Fibroblast of the conjunctiva (primary cell): ENCODE measurements around the gene TRMT44.

ENCODE experiments used
- DNase-seq: peaks from one replicate; pipeline ENCODE4 v3.0.0-alpha.2; 2010; ENCODE audit warnings: low read depth

Gene TRMT44

DNA sequence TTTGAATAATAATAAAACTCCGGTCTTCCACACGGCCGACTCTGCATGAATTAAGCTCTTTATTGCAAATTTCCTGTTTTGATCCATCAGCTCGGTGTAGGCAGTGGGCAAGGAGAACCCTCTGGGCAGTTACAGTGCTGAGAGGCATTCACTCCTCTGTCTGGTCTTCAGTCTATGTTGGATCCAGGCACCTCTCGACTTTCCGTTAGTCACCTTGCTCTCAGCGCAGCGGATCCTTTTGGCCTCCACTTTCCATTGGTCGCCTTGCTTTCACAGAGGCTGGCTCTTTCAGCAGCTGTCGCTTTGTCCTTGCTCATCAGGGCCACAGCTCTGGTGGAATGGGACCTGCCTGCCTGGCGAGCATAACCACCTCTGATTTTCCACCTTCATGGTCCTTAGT lies 52.9 kb downstream of the TRMT44 start:
- DNase-seq = no peak

DNA sequence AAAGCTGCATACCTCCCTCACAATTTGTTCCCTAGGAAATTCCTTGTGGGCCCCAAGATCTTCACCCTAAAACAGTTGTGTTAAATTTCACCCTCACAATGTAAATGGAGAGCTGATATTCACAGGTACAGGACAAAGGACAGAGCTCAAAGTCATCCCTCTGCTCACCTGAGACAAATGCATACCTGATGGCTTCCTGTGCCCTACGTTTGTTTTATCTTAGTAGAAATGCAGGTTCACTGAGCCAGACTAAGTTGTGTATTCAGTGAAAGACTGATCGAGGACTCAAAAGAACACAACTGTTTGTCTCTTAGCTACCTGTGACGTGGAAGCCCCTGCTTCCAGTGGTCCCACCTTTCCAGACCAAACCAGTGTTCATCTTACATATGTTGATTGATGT lies 53.6 kb downstream of the TRMT44 start:
- no peak for DNase-seq

DNA sequence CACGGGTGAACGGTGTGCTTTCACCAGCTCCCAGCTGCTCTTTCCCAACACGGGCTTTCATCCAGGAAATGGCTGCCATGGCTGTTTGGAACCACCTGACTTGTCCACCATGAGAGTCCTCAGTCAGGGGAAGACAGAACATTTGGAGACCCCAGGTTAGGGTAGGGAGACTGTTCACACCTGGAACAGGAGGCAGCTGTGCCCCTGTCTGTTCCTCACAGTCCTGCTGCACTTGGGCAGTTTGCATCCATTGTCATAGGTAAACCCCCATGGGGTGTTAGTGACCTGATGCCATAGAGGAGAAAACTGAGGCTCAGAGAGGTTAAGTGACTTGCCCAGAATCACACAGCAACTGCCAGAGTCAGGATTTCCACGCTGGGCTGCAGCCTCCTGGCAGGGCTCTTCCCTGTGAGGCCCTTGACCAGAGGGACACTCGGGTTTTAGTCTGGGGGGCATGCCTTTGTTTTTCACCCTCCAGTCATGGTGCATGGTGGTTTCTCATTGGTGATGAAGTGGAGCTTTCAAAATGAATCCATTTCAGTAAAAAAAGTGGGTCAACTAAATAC lies 54.5 kb downstream of the TRMT44 start:
- DNase-seq = no peak

DNA sequence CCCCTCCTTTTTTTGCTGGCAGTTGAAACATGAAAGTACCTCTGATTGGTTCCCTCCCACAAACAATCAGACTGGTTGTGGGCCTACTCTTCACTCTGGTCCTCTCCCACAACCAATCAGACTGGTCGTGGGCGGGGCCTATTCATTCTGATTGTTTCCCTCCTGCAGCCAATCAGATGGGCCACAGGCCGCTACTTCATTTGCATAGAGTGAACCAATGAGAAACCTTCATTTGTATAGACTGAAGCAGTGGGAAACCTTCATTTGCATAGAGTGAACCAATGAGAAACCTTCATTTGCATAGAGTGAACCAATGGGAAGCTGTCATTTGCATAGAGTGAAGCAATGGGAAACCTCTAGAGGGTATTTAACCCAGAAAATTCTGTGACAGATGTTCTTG lies 55.2 kb downstream of the TRMT44 start:
- DNase-seq = no peak

DNA sequence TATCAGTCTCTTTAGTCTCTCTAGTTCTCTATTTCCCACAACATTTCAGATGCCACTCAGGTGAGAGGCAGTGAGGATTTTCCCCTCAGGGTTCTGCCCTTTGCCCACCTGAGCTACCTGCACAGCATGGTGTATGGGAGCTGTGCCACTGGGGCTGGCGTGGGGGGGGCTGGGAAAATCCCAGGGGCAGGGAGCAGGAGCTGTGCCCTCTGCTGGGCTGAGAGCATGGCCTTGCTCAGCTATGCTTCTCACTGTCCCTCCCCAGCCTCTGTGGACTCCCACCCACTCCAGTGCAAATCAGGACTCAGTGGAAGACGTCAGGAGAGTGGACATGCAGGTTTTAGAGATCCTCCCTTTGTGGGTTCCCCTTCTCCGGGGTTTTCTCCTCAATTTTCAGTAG lies 57.2 kb downstream of the TRMT44 start:
- DNase-seq = no peak

DNA sequence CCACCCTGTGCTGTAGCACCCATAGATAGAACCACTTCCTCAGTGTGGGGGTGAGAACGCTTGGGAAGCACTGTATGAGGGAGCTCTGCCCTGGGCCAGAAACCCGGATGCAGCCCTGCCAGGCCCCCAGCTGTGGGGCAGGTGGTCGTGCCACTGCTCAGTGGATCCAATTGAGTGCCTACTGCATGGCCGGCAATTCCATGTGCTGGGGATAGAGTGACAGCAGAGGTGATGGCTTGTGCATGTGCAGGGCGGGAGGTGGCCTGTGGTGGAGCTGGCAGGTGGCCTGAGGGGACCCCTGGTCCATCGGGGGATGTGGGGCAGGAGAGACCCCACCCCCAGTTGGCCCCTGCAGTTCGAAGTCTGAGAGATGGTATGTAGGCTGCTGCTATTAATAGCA lies 60.4 kb downstream of the TRMT44 start:
- DNase-seq = no peak

DNA sequence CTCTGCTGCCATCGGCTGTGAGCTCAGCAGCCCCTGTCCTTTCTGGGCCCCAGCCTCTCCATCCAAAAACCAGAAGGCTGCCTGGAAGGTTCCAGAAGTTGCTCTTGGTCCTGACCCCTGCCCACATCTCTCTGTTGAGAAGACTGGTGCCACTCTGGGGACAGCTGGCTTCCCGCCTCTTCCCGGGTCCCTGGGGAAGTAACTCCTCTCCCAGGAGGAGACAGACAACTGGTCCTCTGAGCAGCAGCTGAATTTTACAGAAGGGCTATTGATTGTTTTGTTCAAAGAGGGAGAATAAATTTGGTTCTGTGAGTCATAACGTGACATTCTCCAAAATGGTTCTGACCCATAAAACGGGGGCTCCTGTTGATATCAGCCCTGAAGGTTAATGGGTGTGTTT lies 61.2 kb downstream of the TRMT44 start:
- DNase-seq = no peak

DNA sequence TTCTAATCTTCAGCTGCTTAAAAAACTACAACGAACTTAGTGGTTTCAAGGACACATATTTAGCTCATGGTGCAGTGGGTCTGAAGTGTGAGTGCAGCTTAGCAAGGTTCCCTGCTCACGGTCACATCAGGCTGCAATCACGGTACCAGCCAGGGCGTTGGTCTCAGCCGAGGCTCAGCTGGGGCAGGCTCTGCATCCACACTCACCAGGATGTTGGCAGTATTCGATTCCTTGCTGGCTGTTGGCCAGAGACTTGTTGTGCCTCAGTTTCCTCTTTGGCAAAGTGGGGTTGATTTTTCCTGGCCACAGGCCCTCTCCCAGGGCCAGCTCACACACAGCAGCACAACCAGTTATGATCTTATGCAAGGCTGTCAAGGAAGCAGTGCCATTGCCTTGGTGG lies 61.8 kb downstream of the TRMT44 start:
- no peak for DNase-seq

DNA sequence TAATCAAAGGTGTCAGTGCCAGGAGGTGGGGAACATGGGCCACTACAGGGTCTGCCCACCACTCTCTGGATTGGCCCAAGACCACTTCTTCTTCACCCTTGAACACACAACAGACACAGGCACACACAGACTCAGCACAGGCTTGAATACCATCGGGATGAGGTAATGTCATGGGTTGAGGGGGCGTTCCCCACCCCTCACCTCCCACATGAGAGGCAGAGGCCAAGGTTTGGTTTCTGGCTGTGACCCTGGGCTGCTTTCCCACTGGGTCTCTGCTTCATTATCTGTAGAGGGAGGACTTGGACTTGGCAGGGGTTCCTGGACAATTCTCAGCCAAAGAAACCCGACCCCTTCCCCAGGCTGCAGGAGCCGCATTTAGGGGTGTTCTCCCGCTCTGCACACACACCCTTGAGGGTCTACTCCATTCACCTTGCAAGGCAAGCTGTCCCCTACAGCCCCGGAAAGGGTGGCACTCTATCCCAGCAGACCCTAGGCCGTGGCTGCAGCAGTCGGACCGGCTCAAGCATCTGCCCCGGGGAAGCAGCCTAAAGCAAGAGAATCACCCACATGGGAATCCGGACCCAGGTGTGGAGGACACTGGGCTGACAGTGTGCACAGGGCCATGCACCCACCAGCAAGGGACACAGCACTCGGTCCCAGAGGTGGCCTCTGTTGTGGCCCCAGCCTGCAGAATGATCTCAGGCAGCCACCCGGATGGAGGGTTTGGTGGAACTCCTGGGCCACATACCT lies 62.4 kb downstream of the TRMT44 start:
- DNase-seq = no peak

DNA sequence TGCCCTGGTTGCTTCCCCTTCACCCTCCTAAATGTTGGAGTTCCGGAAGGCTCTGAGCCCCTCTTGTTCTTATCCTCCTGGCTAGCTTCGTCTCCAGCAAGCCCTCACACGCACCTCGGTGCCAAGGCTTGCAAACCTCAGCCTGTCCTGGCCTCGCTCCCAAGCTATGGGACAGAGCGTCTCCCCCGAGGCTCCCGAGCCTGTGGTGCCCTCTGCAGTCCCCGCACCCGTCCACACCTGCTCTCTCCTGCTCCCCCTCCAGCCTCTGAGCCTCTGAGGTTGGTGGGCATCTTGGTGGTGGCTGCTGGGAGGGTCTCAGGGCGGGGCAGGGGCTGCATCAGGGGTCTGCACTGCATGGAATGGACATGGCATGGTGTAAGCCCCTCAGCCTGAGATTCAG lies 63.2 kb downstream of the TRMT44 start:
- no peak for DNase-seq

DNA sequence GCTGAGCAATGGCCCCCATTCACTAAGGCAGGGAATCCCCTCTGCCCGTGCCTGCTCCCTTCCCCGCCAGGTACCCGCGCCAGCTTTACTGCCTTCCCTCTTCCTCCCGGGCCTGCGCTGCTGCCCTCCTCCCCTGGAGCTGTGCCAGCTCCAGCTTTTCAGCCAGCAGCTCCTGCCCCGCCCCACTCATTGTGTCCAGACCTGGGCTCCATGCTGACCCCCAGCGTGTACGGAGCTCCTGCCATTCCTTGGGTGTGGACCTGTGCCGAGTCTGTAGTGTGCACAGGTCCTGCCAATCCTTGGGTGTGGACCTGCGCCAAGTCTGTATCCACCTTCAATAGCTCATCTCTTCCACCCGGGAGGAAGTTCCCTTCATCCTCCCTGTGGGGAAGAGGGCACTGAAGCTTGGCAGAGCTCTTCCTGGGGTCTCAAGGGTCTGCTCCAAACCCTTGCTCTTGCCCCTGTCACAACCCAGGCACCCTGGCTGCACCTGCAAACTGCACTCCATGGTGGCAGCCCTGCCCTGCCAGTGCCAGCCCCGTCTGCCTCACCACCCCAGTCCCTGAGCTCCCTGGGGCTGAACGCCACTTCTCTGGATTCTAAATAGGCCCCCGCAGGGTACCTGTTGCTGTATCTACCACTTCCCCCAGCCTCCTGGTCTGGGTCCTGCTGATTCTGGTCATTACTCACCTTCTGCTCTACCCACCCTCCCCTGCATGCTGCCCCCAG lies 63.9 kb downstream of the TRMT44 start:
- DNase-seq = no peak

DNA sequence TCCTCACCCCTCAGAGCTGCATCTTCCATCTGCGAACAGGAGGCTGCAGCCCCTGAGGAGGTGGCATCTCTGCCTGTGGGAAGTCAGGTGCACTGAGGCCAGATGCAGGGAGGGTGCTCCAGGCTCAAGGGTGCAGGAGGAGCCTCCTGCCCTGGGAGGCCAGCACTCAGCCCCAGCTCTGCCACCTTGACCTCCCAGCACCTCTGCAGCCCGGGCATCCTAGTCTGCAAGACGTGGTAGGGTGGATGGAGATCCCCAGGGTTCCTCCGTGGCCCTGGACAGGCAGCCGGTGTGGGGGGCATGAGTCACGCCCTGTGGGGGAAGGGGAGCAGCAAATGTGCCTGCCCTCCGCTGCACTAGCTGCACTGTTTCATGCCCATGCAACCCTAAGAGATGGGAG lies 64.7 kb downstream of the TRMT44 start:
- no peak for DNase-seq

DNA sequence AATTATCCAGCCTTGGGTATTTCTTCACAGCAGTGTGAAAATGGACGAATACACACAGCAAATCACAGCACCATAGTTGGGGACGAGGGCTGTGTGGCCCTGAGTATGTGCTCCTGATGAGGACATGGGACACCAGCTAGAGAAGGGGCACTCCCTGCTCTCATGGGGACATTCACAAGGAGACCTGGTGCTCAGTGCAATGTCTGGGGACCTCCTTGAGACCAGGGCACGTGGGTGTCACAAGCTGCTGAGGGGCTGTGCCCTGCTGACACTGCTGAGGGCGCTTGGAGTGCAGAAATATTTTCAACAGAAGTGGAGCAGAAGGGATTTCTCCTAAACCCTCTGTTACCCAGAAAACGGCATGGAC lies 65.4 kb downstream of the TRMT44 start:
- DNase-seq = no peak

DNA sequence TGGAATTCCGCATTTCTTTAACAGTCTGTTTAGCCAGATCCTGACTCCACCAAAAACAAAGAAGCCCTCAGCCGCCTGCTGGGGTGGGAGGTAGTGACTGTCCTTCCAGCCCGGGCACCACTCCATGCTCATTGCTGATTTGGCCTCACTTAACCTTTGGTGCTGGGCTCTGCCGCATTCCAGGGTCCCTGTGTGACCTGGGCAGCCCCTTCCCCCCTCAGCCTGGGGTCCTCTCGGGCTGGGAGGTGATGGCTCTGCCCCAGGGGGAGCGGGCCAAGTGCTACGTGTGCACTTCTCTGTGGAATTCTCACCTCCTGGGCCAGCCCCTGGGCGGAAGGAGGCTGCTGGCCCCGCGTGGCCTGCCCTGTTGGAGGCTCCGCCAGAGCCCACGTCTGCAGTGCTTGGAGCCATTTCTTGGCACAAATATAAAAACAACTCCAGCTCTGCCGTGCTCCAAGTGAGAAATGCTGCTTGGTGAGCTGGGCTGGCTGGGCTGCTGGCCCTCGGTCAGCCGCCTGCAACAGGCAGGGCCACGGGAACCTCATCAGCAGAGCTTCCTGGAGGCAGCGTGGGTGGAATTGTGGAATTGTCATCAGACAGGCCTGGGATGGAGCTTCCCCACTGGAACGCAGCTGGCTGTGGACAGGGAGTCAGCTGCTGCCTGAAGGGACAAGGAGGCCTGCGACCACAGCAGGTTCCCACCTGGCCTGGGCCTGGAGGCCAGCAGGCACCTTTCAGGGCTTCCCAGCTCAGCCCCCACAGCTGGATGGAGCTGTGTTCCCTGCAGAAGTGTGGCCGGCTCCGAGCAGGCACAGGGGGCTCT lies 66.0 kb downstream of the TRMT44 start:
- DNase-seq = peak; percentile 20

DNA sequence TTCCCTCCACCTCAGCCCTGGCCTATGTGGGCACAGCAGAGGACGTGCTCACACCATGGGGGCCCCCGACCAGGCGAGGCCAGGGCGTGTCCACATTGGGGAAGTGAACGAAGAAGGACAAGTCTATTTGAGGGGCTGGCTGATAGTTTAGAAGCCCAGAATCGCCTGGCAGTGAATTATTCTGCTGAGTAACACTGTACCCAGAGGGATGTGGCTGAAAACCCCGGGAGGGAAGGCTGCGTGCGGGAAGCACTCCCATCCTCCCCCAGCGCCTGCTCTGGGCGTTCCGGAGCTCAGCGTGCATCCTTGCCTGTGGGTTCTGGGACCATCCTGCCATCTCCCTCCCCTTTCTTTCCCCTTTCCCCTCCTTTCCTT lies 66.6 kb downstream of the TRMT44 start:
- DNase-seq = no peak

DNA sequence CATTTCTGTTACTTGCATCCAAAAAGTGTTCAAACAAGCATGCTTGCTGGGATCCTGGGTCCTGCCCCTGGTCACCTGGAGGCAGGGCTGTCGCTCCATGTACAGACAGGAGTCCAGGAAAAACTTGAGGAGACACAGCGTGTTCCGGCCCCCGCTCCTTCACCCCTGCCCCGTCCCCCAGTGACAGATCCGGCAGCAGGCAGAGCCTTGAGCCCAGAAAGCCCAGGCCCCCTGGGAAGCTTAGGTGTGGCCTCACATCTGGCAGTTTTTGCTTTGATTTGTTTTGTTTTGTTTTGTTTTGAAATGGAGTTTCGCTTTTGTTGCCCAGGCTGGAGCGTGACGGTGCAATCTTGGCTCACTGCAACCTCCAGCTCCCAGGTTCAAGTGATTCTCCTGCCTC lies 67.0 kb downstream of the TRMT44 start:
- DNase-seq = no peak

DNA sequence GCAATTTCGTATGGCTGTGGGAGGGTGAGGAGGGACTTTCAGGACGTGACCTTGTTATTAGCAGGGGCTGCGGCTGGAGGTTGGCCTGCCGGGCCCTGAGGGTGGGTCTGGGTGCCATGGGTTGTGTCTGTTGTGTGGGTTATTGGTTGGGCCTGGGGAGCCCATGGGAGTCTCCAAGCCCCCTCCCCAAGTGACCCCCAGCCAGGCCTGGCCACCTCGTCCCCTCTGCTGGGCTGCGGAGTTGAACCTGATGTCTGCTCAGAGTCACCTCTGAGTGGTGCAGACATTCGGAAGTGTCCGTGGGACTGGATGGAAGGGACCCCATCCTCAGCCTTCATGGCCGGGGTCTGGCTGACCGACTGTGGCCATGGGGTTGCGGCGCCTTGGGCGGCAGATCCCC lies 67.7 kb downstream of the TRMT44 start:
- no peak for DNase-seq

DNA sequence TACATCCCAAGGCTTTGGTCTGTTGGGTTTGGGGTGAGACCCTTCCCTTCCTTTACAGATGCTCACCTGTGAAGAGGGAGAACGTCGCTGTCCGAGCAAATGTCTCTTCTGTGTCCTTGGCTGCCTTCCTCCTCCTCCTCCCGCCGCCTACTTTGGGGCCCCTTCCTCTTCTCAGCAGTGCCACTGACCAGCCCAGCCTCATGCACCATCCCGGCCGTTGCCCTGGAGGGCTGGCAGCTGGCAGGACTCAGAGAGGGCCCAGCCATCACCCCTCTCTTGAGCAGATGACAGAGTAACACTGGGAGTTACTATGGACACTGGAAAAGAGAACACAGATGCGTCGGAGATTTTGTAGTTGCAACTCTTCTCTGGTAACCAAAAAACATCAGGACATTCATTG lies 68.2 kb downstream of the TRMT44 start:
- no peak for DNase-seq

DNA sequence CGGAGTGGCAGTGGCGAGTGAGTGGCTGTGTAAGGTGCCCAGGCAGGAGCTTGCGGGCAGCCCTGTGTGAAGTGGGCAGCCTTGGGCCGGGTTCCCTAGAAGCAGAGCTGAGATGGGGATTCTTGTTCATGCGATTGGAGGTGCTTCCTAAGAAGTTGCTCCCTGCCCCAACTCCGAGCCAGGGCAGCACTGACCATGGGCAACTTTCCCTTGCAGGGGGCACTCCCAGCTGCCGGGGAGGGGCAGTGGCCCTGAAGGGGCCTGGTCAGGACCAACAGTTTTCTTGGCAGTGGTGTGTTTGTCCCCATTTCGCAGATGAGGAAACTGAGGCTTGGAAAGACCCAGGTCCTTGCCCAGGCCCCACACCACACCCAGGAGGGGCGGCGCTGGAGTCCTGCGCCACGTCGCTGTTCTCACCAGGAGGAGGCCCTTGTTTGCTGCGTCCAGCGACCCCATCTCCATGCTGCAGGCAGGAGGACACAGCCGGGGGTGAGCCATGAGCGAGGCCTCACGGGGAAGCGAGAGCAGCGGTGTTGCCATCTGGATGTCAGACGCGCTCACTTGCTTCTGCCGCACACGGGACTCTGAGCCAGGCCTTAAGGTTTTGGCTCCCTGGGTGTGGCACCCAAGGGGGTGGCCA lies 68.9 kb downstream of the TRMT44 start:
- DNase-seq = no peak

DNA sequence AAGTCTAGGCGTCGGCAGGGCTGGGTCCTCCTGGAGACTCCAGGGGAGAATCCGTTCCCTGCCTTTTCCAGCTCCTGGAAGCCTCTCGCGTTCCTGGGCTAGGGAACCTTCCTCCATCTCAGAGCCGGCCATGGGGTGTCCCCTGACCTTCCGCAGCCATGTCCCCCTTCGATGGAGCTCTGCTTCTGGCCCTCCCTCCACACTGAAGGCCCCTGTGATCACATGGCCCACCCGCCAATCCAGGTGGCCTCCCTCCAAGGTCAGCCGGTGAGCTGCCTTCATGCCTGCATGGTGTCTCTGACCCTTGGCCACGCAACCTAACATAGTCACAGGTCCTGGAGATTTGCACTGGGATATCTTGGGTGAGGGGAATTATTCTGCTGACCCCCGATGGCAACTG lies 69.6 kb downstream of the TRMT44 start:
- DNase-seq = no peak

DNA sequence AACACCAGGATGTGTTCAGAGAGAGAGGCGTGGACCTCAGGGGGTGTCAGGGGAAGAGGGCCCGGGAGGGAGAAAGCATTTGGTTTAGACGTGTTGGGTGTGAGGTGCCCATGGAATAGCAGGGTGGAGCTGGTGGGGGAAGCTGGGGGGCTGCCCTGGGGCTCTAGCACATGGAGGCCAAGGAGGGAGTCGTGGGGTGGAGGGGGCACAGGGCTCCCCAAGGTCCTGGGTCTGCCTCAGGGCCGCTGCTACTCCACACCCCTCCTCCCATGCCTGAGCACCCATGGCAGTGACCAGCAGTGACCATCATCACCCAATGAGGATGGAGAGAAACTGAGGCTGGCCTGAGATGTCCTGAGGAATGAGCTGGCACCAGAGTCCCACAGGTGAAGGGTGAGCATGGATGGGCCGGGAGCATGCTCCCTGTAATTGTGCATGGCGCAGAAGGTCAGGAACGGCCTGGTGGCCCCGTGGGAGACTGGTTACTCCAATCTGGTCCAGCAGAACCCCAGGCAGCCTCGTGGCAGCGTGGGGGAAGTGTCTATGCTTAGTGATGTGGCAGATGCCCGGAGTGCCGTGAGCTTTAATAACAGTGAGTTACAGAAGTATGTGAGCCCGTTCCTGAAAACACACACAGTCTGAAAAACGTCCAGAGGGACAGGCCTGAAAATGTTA lies 70.2 kb downstream of the TRMT44 start:
- DNase-seq = no peak

DNA sequence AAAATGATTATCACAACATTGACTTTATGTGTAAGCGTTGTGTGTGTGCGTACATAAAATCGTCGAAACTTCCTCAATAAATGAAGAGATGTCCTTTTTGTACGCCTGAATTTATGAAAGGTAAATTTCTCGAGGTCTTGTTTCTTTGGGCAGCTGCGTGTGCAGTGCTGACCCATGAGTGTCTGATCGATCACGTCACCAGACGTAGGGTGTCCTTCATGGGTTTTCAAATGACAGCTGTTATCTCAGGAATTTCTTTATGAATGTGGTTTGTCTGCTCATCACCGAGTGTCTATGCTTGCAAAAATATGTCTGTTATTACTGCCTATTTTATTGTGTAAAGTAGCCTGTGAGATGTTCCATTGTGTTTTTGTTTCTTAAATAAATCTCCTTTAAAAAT lies 71.9 kb downstream of the TRMT44 start:
- no peak for DNase-seq
